22Rv1 (cell line): ENCODE data around the gene CCDC187.

Experiments used
- ZFX ChIP-seq: fragments of 450-650 bp; IDR thresholded peaks from 2 replicates; pipeline ENCODE4 v1.6.1; 2017; ENCODE audit warnings: antibody characterized with exemption, borderline replicate concordance
- TF ChIP-seq, protein P1 (sequence below): fragments of 450-650 bp; IDR thresholded peaks from 2 replicates; pipeline ENCODE4 v1.5.1; 2017; ENCODE audit warnings: mild to moderate bottlenecking

DNA sequence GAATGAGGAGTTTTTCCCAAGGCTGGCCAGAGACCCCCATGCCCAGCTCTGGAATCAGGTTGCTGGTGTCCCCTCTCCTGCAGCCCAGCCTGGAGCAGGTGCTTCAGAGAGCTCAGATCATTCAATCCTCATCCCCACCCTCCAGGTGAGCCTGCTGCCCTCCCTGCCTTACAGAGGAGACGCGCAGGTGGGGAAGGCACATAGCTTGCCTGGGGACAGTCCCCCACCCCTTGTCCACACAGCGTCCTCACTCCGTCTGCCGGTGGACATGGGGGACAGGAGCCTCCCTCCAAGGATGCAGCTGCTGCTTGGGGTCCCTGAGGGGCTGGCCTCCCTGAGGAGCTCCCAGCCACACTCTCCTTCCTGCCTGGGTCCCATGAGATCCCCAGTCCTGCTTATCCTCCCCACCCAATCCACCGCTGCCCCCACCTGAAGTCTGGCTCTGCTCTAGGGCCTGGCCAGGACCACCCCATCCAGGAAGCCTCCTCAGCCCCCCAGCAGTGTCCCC lies 41.2 kb downstream of the CCDC187 start:
- TF ChIP-seq, protein P1, sequence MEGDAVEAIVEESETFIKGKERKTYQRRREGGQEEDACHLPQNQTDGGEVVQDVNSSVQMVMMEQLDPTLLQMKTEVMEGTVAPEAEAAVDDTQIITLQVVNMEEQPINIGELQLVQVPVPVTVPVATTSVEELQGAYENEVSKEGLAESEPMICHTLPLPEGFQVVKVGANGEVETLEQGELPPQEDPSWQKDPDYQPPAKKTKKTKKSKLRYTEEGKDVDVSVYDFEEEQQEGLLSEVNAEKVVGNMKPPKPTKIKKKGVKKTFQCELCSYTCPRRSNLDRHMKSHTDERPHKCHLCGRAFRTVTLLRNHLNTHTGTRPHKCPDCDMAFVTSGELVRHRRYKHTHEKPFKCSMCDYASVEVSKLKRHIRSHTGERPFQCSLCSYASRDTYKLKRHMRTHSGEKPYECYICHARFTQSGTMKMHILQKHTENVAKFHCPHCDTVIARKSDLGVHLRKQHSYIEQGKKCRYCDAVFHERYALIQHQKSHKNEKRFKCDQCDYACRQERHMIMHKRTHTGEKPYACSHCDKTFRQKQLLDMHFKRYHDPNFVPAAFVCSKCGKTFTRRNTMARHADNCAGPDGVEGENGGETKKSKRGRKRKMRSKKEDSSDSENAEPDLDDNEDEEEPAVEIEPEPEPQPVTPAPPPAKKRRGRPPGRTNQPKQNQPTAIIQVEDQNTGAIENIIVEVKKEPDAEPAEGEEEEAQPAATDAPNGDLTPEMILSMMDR, result no peak
- TF ChIP-seq ZFX, result no peak
